Motor neuron (in vitro differentiated cells): Measurements from ENCODE around the gene PDE4B. TPM values are rescaled to one million over a fixed set of nuclear protein-coding genes. Genes with fewer than 3 reads are reported as not detected.
A peak's percentile ranks its signal among the peaks of the same experiment; 100 is the strongest.

Experiments
- ATAC-seq, 8 experiments: fragments of 200-7000 bp; cut with Tn5 transposase; replicated peaks in 6 of 8; 2 replicates each; pipeline ENCODE4 v1.8.0; 2021; ENCODE audit warnings: mild to moderate bottlenecking in 8 of 8, moderate library complexity in 8 of 8
- H3K27ac ChIP-seq, 2 donors: fragments of 250-450 bp; sonication (Bioruptor Pico); 2 replicates each; pipeline ENCODE4 v1.9.0; 2021; ENCODE audit warnings: antibody characterized with exemption in 2 of 2, mild to moderate bottlenecking in 2 of 2, moderate library complexity in 1 of 2
- H3K4me1 ChIP-seq, 2 donors: fragments of 250-450 bp; sonication (Bioruptor Pico); replicated peaks in 1 of 2; 2 replicates each; pipeline ENCODE4 v1.6.1; 2021; ENCODE audit warnings: antibody characterized with exemption in 2 of 2, mild to moderate bottlenecking in 2 of 2, moderate library complexity in 1 of 2
- H3K4me3 ChIP-seq, 5 donors: fragments of 250-450 bp; sonication (Bioruptor Pico); 2 replicates each; pipeline ENCODE4 v1.9.0; 2021; ENCODE audit warnings: antibody characterized with exemption in 5 of 5, mild to moderate bottlenecking in 5 of 5, moderate library complexity in 4 of 5
- WGBS, 10 experiments: fragments of 450-650 bp; shearing (Covaris generic); methylation state at CpG; one replicate each; pipeline ENCODE4 v1.0.0; 2022; 5-methylcytosine and 5-hydroxymethylcytosine counted together
- in situ Hi-C, 9 experiments: fragments of 400-800 bp; cut with MboI; loops; one replicate each; pipeline ENCODE4 v1.15.0; 2021; ENCODE audit warnings: low sequenced_read_pairs in 9 of 9, low pct_unique_long_range_greater_than_20kb in 2 of 9; ENCODE audit not compliant: unreplicated experiment in 9 of 9
- total RNA-seq, 8 experiments: library from RNA; unstranded; fragments of 300-600 nt; gene quantifications; 2 replicates each; pipeline versions ENCODE4 v1.2.3 to v1.2.4, GENCODE V29; 2022

The PDE4B gene
- total RNA-seq, 8 experiments from 2014 or later = 13.9 to 63.1 (median 43.3) TPM

- H3K27ac ChIP-seq = no peak overlapping the region
- in situ Hi-C loops = loop anchor here in 6 of 9 experiments (25.0 kb wide), 4 partner anchors 96 to 446 kb away; no protein-coding TSS in a partner anchor
- no peak overlapping the region for H3K4me3 ChIP-seq
- 46 to 94% (median 83%) methylated on average over 2 to 6 of the region's 6 CpGs; no CpG with 5 or more reads in 1 of the 10 experiments for WGBS, 10 experiments
- H3K4me1 ChIP-seq = peaks cover 0 to 7% of the 10 kb centered on the region in 2 donors
- ATAC-seq = no peak
These were observed 473.7 kb downstream of the PDE4B start for GRCh38 chr1:66266350-66266749.

DNA sequence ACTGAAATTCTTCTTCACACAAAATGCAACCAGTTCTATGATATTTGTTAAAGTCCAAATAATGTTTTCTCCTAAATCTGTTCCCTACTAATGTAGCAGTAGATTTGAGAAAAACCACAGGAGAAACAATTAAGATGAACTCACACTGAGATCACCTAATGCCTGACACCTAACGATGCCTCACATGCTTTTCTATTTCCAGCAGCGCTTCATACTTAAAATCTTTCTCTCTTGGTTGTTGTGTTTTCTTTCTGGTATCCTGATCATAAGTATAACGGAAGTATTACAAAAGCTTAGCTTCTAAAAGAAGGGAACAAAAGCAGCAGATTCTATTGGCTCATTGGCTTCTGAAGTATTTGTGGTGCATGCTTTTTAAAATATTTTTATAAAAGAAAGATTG lies 474.1 kb downstream of the PDE4B start:
- H3K4me1 ChIP-seq = peaks cover 0 to 11% of the 10 kb centered on the region in 2 donors
- 21 to 100% (median 96%) methylated on average over 1 to 3 of the region's 3 CpGs for WGBS, 10 experiments
- no peak overlapping the region for H3K4me3 ChIP-seq
- H3K27ac ChIP-seq = no peak overlapping the region
- in situ Hi-C loops = loop anchor here in 6 of 9 experiments (25.0 kb wide), 4 partner anchors 96 to 446 kb away; no protein-coding TSS in a partner anchor
- no peak for ATAC-seq

DNA sequence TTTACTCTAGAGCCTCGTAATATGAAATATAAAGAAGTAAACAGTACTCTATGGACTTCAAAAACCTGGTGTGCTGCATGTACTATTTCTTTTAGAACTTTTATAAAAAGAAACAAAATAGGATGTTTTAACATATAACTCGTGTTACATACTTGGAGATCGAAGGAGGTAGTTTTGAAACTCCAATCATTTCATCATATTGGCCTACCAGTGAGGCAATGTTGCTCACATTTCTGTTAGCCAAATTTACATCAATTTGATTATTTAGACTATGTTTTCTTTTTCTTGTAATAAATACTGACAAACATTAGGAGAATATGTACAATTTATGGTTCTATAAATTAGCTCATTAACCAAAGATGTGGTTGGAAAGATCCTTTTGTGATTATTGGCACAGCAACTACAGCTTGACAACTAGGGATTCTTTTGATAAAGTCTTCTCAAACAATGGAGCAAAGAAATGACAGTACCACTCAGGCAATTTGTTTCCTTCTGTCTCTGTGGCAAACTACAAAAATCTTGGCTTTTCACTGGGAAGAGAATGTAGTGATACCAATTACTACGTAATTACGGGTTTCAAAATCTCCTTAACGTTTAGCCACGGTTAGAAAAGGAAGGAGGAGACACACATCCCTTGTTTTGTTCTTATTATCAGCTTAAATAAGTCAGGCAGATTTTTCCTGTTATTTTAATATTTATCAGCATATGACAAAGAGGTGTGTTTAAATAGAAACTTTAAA lies 474.7 kb downstream of the PDE4B start:
- peaks cover 0 to 14% of the 10 kb centered on the region in 2 donors for H3K4me1 ChIP-seq
- 82 to 96% (median 89%) methylated on average over 4 to 7 of the region's 7 CpGs for WGBS, 10 experiments
- no peak overlapping the region for H3K27ac ChIP-seq
- in situ Hi-C loops = loop anchor here in 6 of 9 experiments (25.0 kb wide), 4 partner anchors 95 to 445 kb away; no protein-coding TSS in a partner anchor
- no peak overlapping the region for H3K4me3 ChIP-seq
- peak in 1 of 8 experiments; percentile 2 for ATAC-seq

- H3K4me3 ChIP-seq = no peak overlapping the region
- in situ Hi-C loops = loop anchor here in 6 of 9 experiments (25.0 kb wide), 4 partner anchors 93 to 443 kb away; no protein-coding TSS in a partner anchor
- H3K4me1 ChIP-seq = peaks cover 0 to 14% of the 10 kb centered on the region in 2 donors
- 30 to 83% (median 69%) methylated on average over 1 to 5 of the region's 5 CpGs; no CpG with 5 or more reads in 1 of the 10 experiments for WGBS, 10 experiments
- no peak overlapping the region for H3K27ac ChIP-seq
- ATAC-seq = no peak
These were observed 476.5 kb downstream of the PDE4B start for GRCh38 chr1:66269222-66269621.

GRCh38 chr1:66270119-66270812 lies 477.6 kb downstream of the PDE4B start:
- in situ Hi-C loops = loop anchor here in 6 of 9 experiments (25.0 kb wide), 4 partner anchors 92 to 442 kb away; no protein-coding TSS in a partner anchor
- H3K27ac ChIP-seq = no peak overlapping the region
- ATAC-seq = peak in 1 of 8 experiments; percentile 31

DNA sequence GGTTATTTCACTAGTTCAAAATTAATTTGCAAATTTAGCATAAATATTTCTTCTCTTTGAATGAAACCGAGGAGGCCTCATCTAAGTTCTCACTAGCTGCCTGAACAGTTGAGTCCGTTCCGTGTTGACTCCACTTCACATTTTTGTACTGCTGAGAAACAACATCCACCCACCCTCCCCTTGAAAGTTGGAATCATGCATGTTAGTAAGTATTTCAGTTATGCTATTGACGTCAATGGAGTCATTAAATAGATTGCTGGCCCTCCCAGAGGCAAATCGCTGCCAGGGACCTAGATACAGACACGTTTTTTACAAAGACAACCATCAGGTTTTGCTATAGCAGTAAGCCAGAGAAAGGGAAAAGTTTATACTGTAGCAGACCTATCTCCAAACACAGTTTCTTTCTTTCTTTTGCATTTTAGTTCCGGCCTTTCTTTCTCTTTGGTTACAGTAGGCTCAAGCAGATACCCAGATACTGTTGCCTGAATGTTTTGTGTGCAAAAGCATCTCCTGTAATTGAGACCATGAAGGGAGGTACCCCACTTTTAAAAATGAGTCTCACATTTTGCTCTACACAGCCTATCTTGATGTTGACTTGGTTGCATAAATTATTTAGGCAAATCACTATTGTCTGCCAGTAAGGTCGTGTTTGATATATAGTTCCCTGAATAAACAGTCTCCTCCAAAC lies 478.7 kb downstream of the PDE4B start:
- H3K4me1 ChIP-seq = peaks cover 0 to 14% of the 10 kb centered on the region in 2 donors
- ATAC-seq = peak; percentile 80 to 98 (median 89)
- in situ Hi-C loops = loop anchor here in 6 of 9 experiments (25.0 kb wide), 4 partner anchors 91 to 441 kb away; no protein-coding TSS in a partner anchor
- H3K4me3 ChIP-seq = no peak overlapping the region
- H3K27ac ChIP-seq = no peak overlapping the region
- WGBS, 10 experiments = 0 to 53% (median 33%) methylated on average over 2 to 8 of the region's 8 CpGs

More at GRCh38 chr1:66270119-66270812, 477.6 kb downstream of the PDE4B start:
- H3K4me1 ChIP-seq = peaks cover 0 to 14% of the 10 kb centered on the region in 2 donors
- H3K4me3 ChIP-seq = no peak overlapping the region
- WGBS, 10 experiments = 45 to 95% (median 91%) methylated on average over 2 to 5 of the region's 5 CpGs; no CpG with 5 or more reads in 1 of the 10 experiments

DNA sequence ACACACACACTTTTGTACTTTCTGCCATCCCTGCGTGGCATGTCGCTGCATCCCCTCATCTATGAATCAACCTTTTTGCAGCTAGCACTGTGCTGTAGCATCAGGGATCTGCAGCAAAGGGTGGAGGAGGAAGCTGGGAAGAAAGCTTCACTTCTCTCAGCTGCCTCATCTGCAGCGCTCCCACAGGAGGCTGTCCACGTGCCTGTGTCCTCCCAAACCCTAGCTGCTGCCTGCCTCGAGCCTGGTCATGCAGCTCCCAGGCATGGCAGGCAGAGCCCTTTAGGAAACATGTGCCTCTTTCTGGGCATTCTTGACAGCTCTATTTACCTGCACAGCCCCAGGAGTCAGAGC lies 479.2 kb downstream of the PDE4B start:
- no peak overlapping the region for H3K4me3 ChIP-seq

DNA sequence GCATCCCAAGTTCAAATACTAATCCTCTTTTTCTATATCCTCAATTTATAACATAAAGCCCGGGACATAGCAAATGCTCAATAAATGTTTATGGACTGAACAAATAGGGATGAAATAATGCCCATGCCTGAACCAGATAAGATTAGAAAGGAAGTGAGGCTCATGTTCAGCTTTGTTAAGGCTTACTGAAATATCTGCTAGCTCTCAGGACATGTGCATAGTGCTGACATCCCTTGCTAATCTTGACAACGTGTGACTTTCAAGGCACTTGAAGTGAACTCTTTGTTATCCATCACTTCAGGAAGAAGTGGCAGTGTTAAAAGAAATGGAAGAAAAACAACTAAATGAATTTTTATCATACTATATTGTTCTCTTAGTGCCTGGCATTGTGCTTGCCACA lies 481.0 kb downstream of the PDE4B start:
- no peak overlapping the region for H3K4me3 ChIP-seq
- H3K27ac ChIP-seq = no peak overlapping the region
- H3K4me1 ChIP-seq = peaks cover 3 to 14% of the 10 kb centered on the region in 2 donors
- 75 to 100% (median 91%) methylated on average over 1 to 2 of the region's 2 CpGs for WGBS, 10 experiments
- no peak for ATAC-seq
- in situ Hi-C loops = loop anchor here in 6 of 9 experiments (25.0 kb wide), 4 partner anchors 89 to 439 kb away; no protein-coding TSS in a partner anchor

More for the DNA sequence above, 479.2 kb downstream of the PDE4B start:
- peak; percentile 46 to 69 (median 59) for ATAC-seq
- in situ Hi-C loops = loop anchor here in 6 of 9 experiments (25.0 kb wide), 4 partner anchors 90 to 440 kb away; no protein-coding TSS in a partner anchor
- H3K27ac ChIP-seq = no peak overlapping the region
- WGBS, 10 experiments = 0 to 80% (median 31%) methylated on average over 2 to 5 of the region's 5 CpGs; no CpG with 5 or more reads in 4 of the 10 experiments
- peaks cover 0 to 14% of the 10 kb centered on the region in 2 donors for H3K4me1 ChIP-seq

- peaks cover 3 to 14% of the 10 kb centered on the region in 2 donors for H3K4me1 ChIP-seq
- 33 to 100% (median 89%) methylated on average over 1 of the region's 1 CpG; no CpG with 5 or more reads in 3 of the 10 experiments for WGBS, 10 experiments
- ATAC-seq = no peak
- in situ Hi-C loops = loop anchor here in 6 of 9 experiments (25.0 kb wide), 4 partner anchors 88 to 438 kb away; no protein-coding TSS in a partner anchor
- no peak overlapping the region for H3K4me3 ChIP-seq
- no peak overlapping the region for H3K27ac ChIP-seq
These were observed 481.9 kb downstream of the PDE4B start for GRCh38 chr1:66274634-66275033.

DNA sequence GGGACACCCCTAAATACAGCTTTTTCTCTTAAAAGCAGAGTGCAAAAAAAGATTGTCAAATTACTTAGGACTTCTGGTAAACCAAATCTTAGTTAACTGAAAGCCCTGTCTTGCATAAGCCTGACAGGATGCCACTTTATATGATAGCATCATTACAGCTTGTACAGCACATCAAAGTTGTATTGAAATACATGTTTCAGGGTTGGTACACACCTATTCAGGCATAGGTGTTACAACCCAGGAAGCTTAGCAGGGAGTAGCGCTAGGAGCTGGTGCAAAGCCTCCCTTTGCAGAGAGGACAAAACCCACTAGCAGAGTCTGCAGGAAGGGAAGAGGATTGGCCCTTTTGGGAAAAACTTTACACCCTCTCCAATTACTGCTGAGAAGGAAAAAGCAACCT lies 482.4 kb downstream of the PDE4B start:
- Histone ChIP-seq H3K4me1 (peaks cover 3 to 14% of the 10 kb centered on the region in 2 donors), H3K27ac (no peak overlapping the region), H3K4me3 (no peak overlapping the region)
- 71 to 100% (median 100%) methylated on average over 1 of the region's 1 CpG for WGBS, 10 experiments
- in situ Hi-C loops = no loop called here
- no peak for ATAC-seq

- in situ Hi-C loops = no loop called here
- no peak overlapping the region for H3K4me3 ChIP-seq
- WGBS, 10 experiments = 62 to 94% (median 73%) methylated on average over 3 to 5 of the region's 5 CpGs; no CpG with 5 or more reads in 3 of the 10 experiments
These were observed 482.9 kb downstream of the PDE4B start for GRCh38 chr1:66275601-66276023.

DNA sequence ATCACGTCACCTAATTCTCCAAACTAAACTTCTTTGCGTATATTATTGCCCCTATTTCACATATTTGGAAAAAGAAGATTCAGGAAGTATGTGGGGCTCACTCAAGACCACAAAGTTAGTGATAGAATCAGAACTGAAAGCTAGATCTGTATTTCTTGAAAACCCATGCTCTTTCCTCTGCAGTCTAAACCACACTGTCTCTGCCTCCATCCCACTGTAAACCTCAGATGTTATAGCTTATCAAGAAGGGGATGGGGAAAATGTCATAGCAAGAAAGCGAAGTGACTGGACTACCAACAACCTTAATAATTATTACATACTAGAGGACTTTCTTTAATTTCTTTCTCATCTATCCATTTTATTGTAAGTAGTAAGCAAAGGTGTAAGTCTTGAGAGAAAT lies 483.5 kb downstream of the PDE4B start:
- 83 to 100% (median 98%) methylated on average over 2 to 3 of the region's 3 CpGs; no CpG with 5 or more reads in 3 of the 10 experiments for WGBS, 10 experiments
- in situ Hi-C loops = no loop called here
- ATAC-seq = no peak
- Histone ChIP-seq H3K27ac (no peak overlapping the region), H3K4me1 (peaks cover 3 to 9% of the 10 kb centered on the region in 2 donors), H3K4me3 (no peak overlapping the region)

More at GRCh38 chr1:66275601-66276023, 482.9 kb downstream of the PDE4B start:
- no peak for ATAC-seq
- H3K27ac ChIP-seq = no peak overlapping the region
- peaks cover 3 to 14% of the 10 kb centered on the region in 2 donors for H3K4me1 ChIP-seq
